Neural progenitor cell (in vitro differentiated cells): ENCODE results near the gene RPS19. TPM values are rescaled to one million over a fixed set of nuclear protein-coding genes. Genes with fewer than 3 reads are reported as not detected.

ENCODE experiments used
- DNase-seq: peaks from one replicate; pipeline ENCODE4 v3.0.0-alpha.2; 2016; ENCODE audit warnings: low spot score
- H2AFZ ChIP-seq: fragments of 200-600 bp; sonication (generic); replicated peaks from 2 replicates; pipeline ENCODE4 v1.6.1; 2016; ENCODE audit warnings: antibody characterized with exemption
- H3F3A ChIP-seq: fragments of 200-600 bp; sonication (generic); 2 replicates; pipeline ENCODE4 v1.6.1; 2016; ENCODE audit warnings: antibody characterized with exemption, low read depth
- H3K27ac ChIP-seq: fragments of 200-600 bp; sonication (generic); 2 replicates; pipeline ENCODE4 v1.5.1; 2016; ENCODE audit warnings: mild to moderate bottlenecking
- H3K27me3 ChIP-seq: fragments of 200-600 bp; sonication (generic); 2 replicates; pipeline ENCODE4 v1.6.1; 2016; ENCODE audit warnings: mild to moderate bottlenecking, moderate library complexity
- H3K36me3 ChIP-seq: fragments of 200-600 bp; sonication (generic); 2 replicates; pipeline ENCODE4 v1.5.1; 2016
- H3K4me1 ChIP-seq: fragments of 200-600 bp; sonication (generic); 2 replicates; pipeline ENCODE4 v1.6.1; 2016; ENCODE audit warnings: mixed run types
- H3K4me2 ChIP-seq: fragments of 200-600 bp; sonication (generic); 2 replicates; pipeline ENCODE4 v1.6.1; 2016
- H3K4me3 ChIP-seq: fragments of 200-600 bp; sonication (generic); 2 replicates; pipeline ENCODE4 v1.5.1; 2016
- H3K79me2 ChIP-seq: fragments of 200-600 bp; sonication (generic); 2 replicates; pipeline ENCODE4 v1.6.1; 2016; ENCODE audit warnings: low read depth
- H3K9ac ChIP-seq: fragments of 200-600 bp; sonication (generic); 2 replicates; pipeline ENCODE4 v1.6.1; 2016
- H3K9me3 ChIP-seq: fragments of 200-600 bp; sonication (generic); 2 replicates; pipeline ENCODE4 v1.5.1; 2016; ENCODE audit warnings: low read depth
- H4K20me1 ChIP-seq: fragments of 200-600 bp; sonication (generic); 2 replicates; pipeline ENCODE4 v1.6.1; 2016; ENCODE audit warnings: low read depth
- H3K27ac Mint-ChIP-seq: 3 replicates; pipeline ENCODE4 v1.8.0; 2021; ENCODE audit warnings: mixed read lengths
- H3K27me3 Mint-ChIP-seq: 2 replicates; pipeline ENCODE4 v1.8.0; 2022; ENCODE audit warnings: low read depth, mild to moderate bottlenecking, inconsistent platforms, moderate library complexity, mixed read lengths; ENCODE audit not compliant: insufficient read depth
- H3K36me3 Mint-ChIP-seq: 3 replicates; pipeline ENCODE4 v1.8.0; 2021; ENCODE audit warnings: mixed read lengths
- H3K4me1 Mint-ChIP-seq: 3 replicates; pipeline ENCODE4 v1.8.0; 2021; ENCODE audit warnings: mixed read lengths
- H3K4me3 Mint-ChIP-seq: 3 replicates; pipeline ENCODE4 v1.8.0; 2021; ENCODE audit warnings: mild to moderate bottlenecking, moderate library complexity, mixed read lengths
- H3K9me3 Mint-ChIP-seq: 3 replicates; pipeline ENCODE4 v1.8.0; 2020; ENCODE audit warnings: mixed read lengths
- CTCF ChIP-seq: fragments of 200-600 bp; sonication (generic); IDR thresholded peaks from 2 replicates; pipeline ENCODE4 v1.5.1; 2017; ENCODE audit warnings: antibody characterized with exemption, mild to moderate bottlenecking
- EZH2 ChIP-seq: fragments of 200-600 bp; sonication (generic); IDR thresholded peaks from 2 replicates; pipeline ENCODE4 v1.6.1; 2017; ENCODE audit warnings: antibody characterized with exemption, mild to moderate bottlenecking, moderate library complexity
- EZH2phosphoT487 ChIP-seq: fragments of 200-600 bp; sonication (generic); IDR thresholded peaks from 2 replicates; pipeline ENCODE4 v1.6.1; 2017; ENCODE audit warnings: antibody characterized with exemption
- total RNA-seq: library from RNA; depleted of rRNA; stranded (reverse); fragments of >200 nt; gene quantifications from 2 replicates; pipeline ENCODE4 v1.2.3, GENCODE V29; 2015; ENCODE audit warnings: low replicate concordance

RPS19 gene
- total RNA-seq, 1 donor from 2014 or later = 1,422 TPM

GRCh38 chr19:41816761-41817160 is 43.3 kb upstream of the RPS19 start:
- Histone ChIP-seq H3K27ac (no peak overlapping the region), H4K20me1 (no peaks in the 10 kb centered on the region), H3K36me3 (no peaks in the 10 kb centered on the region), H3F3A (no peaks in the 10 kb centered on the region), H3K4me3 (no peak overlapping the region), H3K4me2 (no peak overlapping the region), H3K9ac (no peak overlapping the region), H3K9me3 (no peaks in the 10 kb centered on the region), H3K27me3 (no peaks in the 10 kb centered on the region), H3K4me1 (no peaks in the 10 kb centered on the region), H3K79me2 (no peaks in the 10 kb centered on the region), H2AFZ (no peak overlapping the region)
- Mint-ChIP-seq H3K9me3 (no peaks in the 10 kb centered on the region), H3K27me3 (peaks cover 6% of the 10 kb centered on the region), H3K4me3 (no peak overlapping the region), H3K27ac (no peak overlapping the region), H3K4me1 (no peaks in the 10 kb centered on the region), H3K36me3 (no peaks in the 10 kb centered on the region)
- no peak for TF ChIP-seq CTCF
- no peak for DNase-seq

GRCh38 chr19:41821003-41821735 is 38.9 kb upstream of the RPS19 start:
- no peak overlapping the region for H3K4me2 ChIP-seq
- Mint-ChIP-seq H3K9me3 (no peaks in the 10 kb centered on the region), H3K4me1 (no peaks in the 10 kb centered on the region), H3K4me3 (no peak overlapping the region), H3K36me3 (no peaks in the 10 kb centered on the region), H3K27me3 (peaks cover 6% of the 10 kb centered on the region), H3K27ac (no peak overlapping the region)
- no peak overlapping the region for H3K9ac ChIP-seq
- DNase-seq = peak; percentile 53
- H2AFZ ChIP-seq = no peak overlapping the region
- H3K79me2 ChIP-seq = no peaks in the 10 kb centered on the region
- peaks cover 11% of the 10 kb centered on the region for H3K27me3 ChIP-seq
- no peak overlapping the region for H3K4me3 ChIP-seq
- no peak overlapping the region for H3K27ac ChIP-seq
- H3K36me3 ChIP-seq = no peaks in the 10 kb centered on the region
- no peaks in the 10 kb centered on the region for H3K9me3 ChIP-seq
- no peaks in the 10 kb centered on the region for H3K4me1 ChIP-seq
- TF ChIP-seq CTCF = peak; percentile 62
- no peak for TF ChIP-seq EZH2phosphoT487
- H4K20me1 ChIP-seq = no peaks in the 10 kb centered on the region
- no peaks in the 10 kb centered on the region for H3F3A ChIP-seq

- TF ChIP-seq EZH2 = no peak
- no peak for TF ChIP-seq CTCF
- TF ChIP-seq EZH2phosphoT487 = no peak
- H3K27ac ChIP-seq = no peak overlapping the region
- no peaks in the 10 kb centered on the region for H3K79me2 ChIP-seq
- no peaks in the 10 kb centered on the region for H3K9me3 ChIP-seq
- Mint-ChIP-seq H3K4me3 (no peak overlapping the region), H3K4me1 (no peaks in the 10 kb centered on the region), H3K9me3 (no peaks in the 10 kb centered on the region), H3K27me3 (peaks cover 7% of the 10 kb centered on the region), H3K27ac (no peak overlapping the region), H3K36me3 (no peaks in the 10 kb centered on the region)
- H3K36me3 ChIP-seq = no peaks in the 10 kb centered on the region
- H3K4me2 ChIP-seq = no peak overlapping the region
- no peaks in the 10 kb centered on the region for H3F3A ChIP-seq
- no peak overlapping the region for H3K4me3 ChIP-seq
- H3K4me1 ChIP-seq = no peaks in the 10 kb centered on the region
- no peak for DNase-seq
- peaks cover 50% of the 10 kb centered on the region for H3K27me3 ChIP-seq
- H4K20me1 ChIP-seq = no peaks in the 10 kb centered on the region
- H2AFZ ChIP-seq = no peak overlapping the region
- H3K9ac ChIP-seq = no peak overlapping the region
Observed at GRCh38 chr19:41837981-41838708, 21.9 kb upstream of the RPS19 start.
